Bronchial epithelial cell (primary cell): ENCODE data around the gene ZFHX3. TPM values are rescaled to one million over a fixed set of nuclear protein-coding genes. Genes with fewer than 3 reads are reported as not detected.

Experiments
- DNase-seq: peaks from one replicate; pipeline ENCODE4 v3.0.0-alpha.2; 2010; ENCODE audit warnings: low read depth
- FAIRE-seq: peaks from 2 replicates; lab custom pipeline; 2011; peaks lifted over from hg19 to GRCh38; lab: Jason Lieb, UNC
- H3K27me3 ChIP-seq: 2 replicates; pipeline ENCODE4 v1.5.1; 2011; ENCODE audit warnings: low read length; ENCODE audit not compliant: control insufficient read depth, insufficient read depth
- H3K36me3 ChIP-seq: 2 replicates; pipeline ENCODE4 v1.5.1; 2011; ENCODE audit warnings: low read length; ENCODE audit not compliant: control insufficient read depth, insufficient read depth
- H3K4me3 ChIP-seq: 2 replicates; pipeline ENCODE4 v1.5.1; 2011; ENCODE audit warnings: mild to moderate bottlenecking, low read depth, low read length, control low read depth
- total RNA-seq: library from RNA; depleted of rRNA; stranded (reverse); fragments of >200 nt; gene quantifications from 2 replicates; pipeline ENCODE4 v1.2.1, GENCODE V29; 2014
- TF ChIP-seq, protein P1 (sequence below): IDR thresholded peaks from 2 replicates; pipeline ENCODE4 v1.5.1; 2011; ENCODE audit warnings: mild to moderate bottlenecking, moderate library complexity, low read length, control low read depth, inconsistent platforms; ENCODE audit not compliant: insufficient read depth, severe bottlenecking

ZFHX3 gene
- total RNA-seq, 1 donor from 2014 or later, result 3.9 TPM

- no peaks in the 10 kb centered on the region for H3K27me3 ChIP-seq
- no peaks in the 10 kb centered on the region for H3K36me3 ChIP-seq
- DNase-seq (peak; percentile 8), FAIRE-seq (no peak)
- TF ChIP-seq, protein P1, sequence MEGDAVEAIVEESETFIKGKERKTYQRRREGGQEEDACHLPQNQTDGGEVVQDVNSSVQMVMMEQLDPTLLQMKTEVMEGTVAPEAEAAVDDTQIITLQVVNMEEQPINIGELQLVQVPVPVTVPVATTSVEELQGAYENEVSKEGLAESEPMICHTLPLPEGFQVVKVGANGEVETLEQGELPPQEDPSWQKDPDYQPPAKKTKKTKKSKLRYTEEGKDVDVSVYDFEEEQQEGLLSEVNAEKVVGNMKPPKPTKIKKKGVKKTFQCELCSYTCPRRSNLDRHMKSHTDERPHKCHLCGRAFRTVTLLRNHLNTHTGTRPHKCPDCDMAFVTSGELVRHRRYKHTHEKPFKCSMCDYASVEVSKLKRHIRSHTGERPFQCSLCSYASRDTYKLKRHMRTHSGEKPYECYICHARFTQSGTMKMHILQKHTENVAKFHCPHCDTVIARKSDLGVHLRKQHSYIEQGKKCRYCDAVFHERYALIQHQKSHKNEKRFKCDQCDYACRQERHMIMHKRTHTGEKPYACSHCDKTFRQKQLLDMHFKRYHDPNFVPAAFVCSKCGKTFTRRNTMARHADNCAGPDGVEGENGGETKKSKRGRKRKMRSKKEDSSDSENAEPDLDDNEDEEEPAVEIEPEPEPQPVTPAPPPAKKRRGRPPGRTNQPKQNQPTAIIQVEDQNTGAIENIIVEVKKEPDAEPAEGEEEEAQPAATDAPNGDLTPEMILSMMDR, result peak; percentile 26
- H3K4me3 ChIP-seq, result no peak overlapping the region
Observed at GRCh38 chr16:72847187-72848027, 200.5 kb downstream of the ZFHX3 start.

DNA sequence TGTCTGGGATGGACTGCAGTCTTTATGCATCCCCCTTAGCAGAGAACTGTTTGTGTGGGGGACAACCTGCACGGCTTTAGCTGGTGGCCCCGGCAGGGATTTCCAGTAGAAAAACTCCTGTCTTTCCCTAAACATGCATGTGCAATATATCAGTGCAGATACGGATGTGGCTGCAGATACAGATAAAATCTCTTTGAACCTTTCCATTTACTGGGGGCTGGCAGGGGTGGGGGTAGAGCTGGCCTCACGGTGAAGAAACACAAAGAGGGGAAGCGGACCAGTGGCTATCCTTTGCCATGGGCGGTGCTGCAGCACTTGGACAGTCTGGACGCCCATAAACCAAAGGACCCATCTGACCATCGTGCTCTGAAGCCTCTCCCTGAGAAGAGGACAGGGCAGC lies 201.3 kb downstream of the ZFHX3 start:
- H3K27me3 ChIP-seq, result no peaks in the 10 kb centered on the region
- TF ChIP-seq, protein P1, result no peak
- no peak overlapping the region for H3K4me3 ChIP-seq
- H3K36me3 ChIP-seq, result no peaks in the 10 kb centered on the region
- DNase-seq (no peak), FAIRE-seq (no peak)

DNA sequence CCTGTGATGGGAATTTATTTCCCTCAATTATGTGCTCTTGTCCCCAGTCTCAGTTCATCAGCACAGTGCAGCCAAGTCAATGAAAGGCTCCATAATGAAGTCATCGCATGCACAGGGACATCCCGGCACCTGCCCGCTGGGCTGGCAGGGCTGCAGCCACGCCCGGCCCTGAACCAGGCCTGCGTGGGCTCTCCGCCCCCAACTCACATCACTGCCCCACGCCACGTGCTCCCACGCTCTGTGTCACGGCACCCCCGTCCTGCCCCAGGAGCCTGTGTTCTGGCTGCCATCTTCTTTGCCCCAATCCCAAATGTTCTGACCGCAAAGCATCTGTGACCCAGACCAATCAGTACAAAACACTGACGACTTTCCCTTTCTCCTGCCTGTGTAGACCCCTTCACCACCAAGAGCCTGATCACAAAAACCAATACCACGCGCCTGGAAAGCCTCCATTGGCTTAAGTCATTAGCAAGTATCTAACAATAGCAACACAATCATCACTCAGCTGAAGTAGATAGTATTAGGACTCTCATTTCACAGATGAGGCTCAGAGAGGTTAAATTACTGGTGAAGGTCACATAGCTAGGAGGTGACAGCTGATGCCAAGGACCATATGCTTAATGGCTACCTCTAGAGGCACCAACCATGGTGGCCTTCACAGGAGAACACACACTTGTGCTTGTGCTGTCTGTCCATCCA lies 202.5 kb downstream of the ZFHX3 start:
- H3K36me3 ChIP-seq, result no peaks in the 10 kb centered on the region
- no peak overlapping the region for H3K4me3 ChIP-seq
- TF ChIP-seq, protein P1, result no peak
- no peaks in the 10 kb centered on the region for H3K27me3 ChIP-seq
- FAIRE-seq, result no peak
- no peak for DNase-seq

GRCh38 chr16:72844225-72844920 lies 203.6 kb downstream of the ZFHX3 start:
- Histone ChIP-seq H3K36me3 (no peaks in the 10 kb centered on the region), H3K4me3 (no peak overlapping the region), H3K27me3 (no peaks in the 10 kb centered on the region)
- TF ChIP-seq, protein P1, result no peak
- FAIRE-seq (no peak), DNase-seq (no peak)

- Histone ChIP-seq H3K4me3 (no peak overlapping the region), H3K36me3 (no peaks in the 10 kb centered on the region), H3K27me3 (no peaks in the 10 kb centered on the region)
- DNase-seq (no peak), FAIRE-seq (no peak)
- TF ChIP-seq, protein P1, result no peak
Observed at GRCh38 chr16:72841506-72841905, 206.4 kb downstream of the ZFHX3 start.
